Suprapubic skin (tissue), 4 donors: ENCODE data around the gene ZNF839. TPM values are rescaled to one million over a fixed set of nuclear protein-coding genes. Genes with fewer than 3 reads are reported as not detected.

ENCODE experiments used
- DNase-seq, 2 donors: peaks; one replicate each; pipeline ENCODE4 v3.0.0-alpha.2; 2019; ENCODE audit warnings: low spot score in 2 of 2
- H3K27ac ChIP-seq: fragments of 200-600 bp; sonication (generic); one replicate; pipeline ENCODE4 v1.5.1; 2019
- H3K27me3 ChIP-seq: fragments of 200-600 bp; sonication (generic); one replicate; pipeline ENCODE4 v1.5.1; 2019
- H3K36me3 ChIP-seq: fragments of 200-600 bp; sonication (generic); one replicate; pipeline ENCODE4 v1.5.1; 2019
- H3K4me1 ChIP-seq: fragments of 200-600 bp; sonication (generic); one replicate; pipeline ENCODE4 v1.5.1; 2019
- H3K4me3 ChIP-seq: fragments of 200-600 bp; sonication (generic); one replicate; pipeline ENCODE4 v1.5.1; 2019; ENCODE audit warnings: mild to moderate bottlenecking
- H3K9me3 ChIP-seq: fragments of 200-600 bp; sonication (generic); one replicate; pipeline ENCODE4 v1.5.1; 2019
- EP300 ChIP-seq: sonication (generic); formaldehyde crosslinking; IDR thresholded peaks from one replicate; pipeline ENCODE4 v1.6.1; 2017; ENCODE audit warnings: antibody characterized with exemption
- POLR2A ChIP-seq, 2 donors: fragments of 450-650 bp; IDR thresholded peaks; one replicate each; pipeline ENCODE4 v1.6.1; 2017; ENCODE audit warnings: antibody characterized with exemption in 2 of 2, mild to moderate bottlenecking in 2 of 2, moderate library complexity in 2 of 2
- POLR2AphosphoS5 ChIP-seq, 3 donors: sonication (generic); formaldehyde crosslinking; IDR thresholded peaks; one replicate each; pipeline ENCODE4 v1.6.1; 2017; ENCODE audit warnings: antibody characterized with exemption in 3 of 3
- WGBS: methylation state at CpG from one replicate; pipeline ENCODE4 v1.1.5; 2018; 5-methylcytosine and 5-hydroxymethylcytosine counted together
- total RNA-seq, 4 donors: library from RNA; depleted of rRNA; stranded (reverse); fragments of >200 nt; gene quantifications; one replicate each; pipeline ENCODE4 v1.1.0, GENCODE V29; 2016
- TF ChIP-seq, protein P1 (sequence below), 2 donors: fragments of 200-600 bp in 1 of 2; fragments of 450-650 bp in 1 of 2; sonication (generic) in 1 of 2; IDR thresholded peaks; one replicate each; pipeline ENCODE4 v1.5.1; 2016 to 2019; ENCODE audit warnings: antibody characterized with exemption in 2 of 2, mild to moderate bottlenecking in 1 of 2, moderate library complexity in 1 of 2

The ZNF839 gene
- total RNA-seq, 4 donors from 2014 or later, result 9.2 to 41.0 (median 17.7) TPM

DNA sequence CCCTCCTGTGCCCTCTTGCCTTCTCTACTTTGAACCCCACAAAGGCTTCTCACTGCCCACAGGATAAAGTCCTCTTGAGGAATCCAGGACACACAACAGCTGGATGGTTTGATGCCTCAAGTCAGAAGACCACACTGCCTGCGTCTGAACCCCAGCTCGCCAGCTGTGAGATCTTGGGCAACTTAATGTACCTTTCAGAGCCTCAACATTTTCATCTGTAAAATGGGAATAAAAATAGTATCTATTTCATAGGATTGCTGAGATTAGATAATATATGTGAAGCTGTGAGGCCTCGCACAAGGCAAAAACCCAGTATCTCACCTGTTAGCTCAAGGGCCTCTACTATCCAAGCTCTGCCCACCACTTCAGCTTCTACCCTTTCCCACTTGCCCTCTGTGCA lies 40.8 kb downstream of the ZNF839 start:
- 91% methylated on average over 3 of the region's 3 CpGs for WGBS
- no peak for DNase-seq
- H3K4me1 ChIP-seq, result peaks cover 28% of the 10 kb centered on the region
- H3K4me3 ChIP-seq, result no peak overlapping the region
- no peaks in the 10 kb centered on the region for H3K9me3 ChIP-seq
- TF ChIP-seq POLR2AphosphoS5 (IDR thresholded peaks at IDR 0.05) (no peak), EP300 (no peak), POLR2A (IDR thresholded peaks at IDR 0.05) (no peak)
- TF ChIP-seq, protein P1, sequence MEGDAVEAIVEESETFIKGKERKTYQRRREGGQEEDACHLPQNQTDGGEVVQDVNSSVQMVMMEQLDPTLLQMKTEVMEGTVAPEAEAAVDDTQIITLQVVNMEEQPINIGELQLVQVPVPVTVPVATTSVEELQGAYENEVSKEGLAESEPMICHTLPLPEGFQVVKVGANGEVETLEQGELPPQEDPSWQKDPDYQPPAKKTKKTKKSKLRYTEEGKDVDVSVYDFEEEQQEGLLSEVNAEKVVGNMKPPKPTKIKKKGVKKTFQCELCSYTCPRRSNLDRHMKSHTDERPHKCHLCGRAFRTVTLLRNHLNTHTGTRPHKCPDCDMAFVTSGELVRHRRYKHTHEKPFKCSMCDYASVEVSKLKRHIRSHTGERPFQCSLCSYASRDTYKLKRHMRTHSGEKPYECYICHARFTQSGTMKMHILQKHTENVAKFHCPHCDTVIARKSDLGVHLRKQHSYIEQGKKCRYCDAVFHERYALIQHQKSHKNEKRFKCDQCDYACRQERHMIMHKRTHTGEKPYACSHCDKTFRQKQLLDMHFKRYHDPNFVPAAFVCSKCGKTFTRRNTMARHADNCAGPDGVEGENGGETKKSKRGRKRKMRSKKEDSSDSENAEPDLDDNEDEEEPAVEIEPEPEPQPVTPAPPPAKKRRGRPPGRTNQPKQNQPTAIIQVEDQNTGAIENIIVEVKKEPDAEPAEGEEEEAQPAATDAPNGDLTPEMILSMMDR (IDR thresholded peaks at IDR 0.05), result no peak
- H3K27me3 ChIP-seq, result no peaks in the 10 kb centered on the region
- no peak overlapping the region for H3K27ac ChIP-seq
- H3K36me3 ChIP-seq, result peaks cover 36% of the 10 kb centered on the region

DNA sequence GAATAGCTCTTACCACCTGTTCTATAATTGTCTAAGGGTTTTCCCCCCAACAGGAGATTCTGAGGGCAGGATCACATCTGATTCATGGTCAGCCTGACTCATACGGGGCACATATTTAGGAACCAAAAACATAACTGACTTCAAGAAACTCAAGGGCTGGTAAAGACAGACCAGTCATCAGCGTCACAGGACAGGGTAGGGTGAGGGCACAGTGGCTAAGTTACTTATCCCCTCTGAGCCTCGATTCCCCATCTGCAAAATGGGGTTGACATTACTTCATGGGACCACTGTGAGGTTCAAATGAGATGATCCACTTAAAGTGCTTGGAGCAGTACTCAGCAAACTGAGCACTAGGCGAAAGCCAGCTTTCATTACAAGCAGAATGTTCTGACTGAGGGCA lies 42.5 kb downstream of the ZNF839 start:
- no peaks in the 10 kb centered on the region for H3K9me3 ChIP-seq
- no peak for DNase-seq
- peak overlapping the region; percentile 88 for H3K4me3 ChIP-seq
- peaks cover 28% of the 10 kb centered on the region for H3K4me1 ChIP-seq
- H3K27ac ChIP-seq, result peak overlapping the region; percentile 91
- WGBS, result 7% methylated on average over 4 of the region's 4 CpGs
- H3K36me3 ChIP-seq, result peaks cover 20% of the 10 kb centered on the region
- no peaks in the 10 kb centered on the region for H3K27me3 ChIP-seq
- TF ChIP-seq POLR2AphosphoS5 (IDR thresholded peaks at IDR 0.05), result no peak
- TF ChIP-seq EP300, result no peak
- TF ChIP-seq POLR2A (IDR thresholded peaks at IDR 0.05), result no peak
- TF ChIP-seq, protein P1 (IDR thresholded peaks at IDR 0.05), result no peak

DNA sequence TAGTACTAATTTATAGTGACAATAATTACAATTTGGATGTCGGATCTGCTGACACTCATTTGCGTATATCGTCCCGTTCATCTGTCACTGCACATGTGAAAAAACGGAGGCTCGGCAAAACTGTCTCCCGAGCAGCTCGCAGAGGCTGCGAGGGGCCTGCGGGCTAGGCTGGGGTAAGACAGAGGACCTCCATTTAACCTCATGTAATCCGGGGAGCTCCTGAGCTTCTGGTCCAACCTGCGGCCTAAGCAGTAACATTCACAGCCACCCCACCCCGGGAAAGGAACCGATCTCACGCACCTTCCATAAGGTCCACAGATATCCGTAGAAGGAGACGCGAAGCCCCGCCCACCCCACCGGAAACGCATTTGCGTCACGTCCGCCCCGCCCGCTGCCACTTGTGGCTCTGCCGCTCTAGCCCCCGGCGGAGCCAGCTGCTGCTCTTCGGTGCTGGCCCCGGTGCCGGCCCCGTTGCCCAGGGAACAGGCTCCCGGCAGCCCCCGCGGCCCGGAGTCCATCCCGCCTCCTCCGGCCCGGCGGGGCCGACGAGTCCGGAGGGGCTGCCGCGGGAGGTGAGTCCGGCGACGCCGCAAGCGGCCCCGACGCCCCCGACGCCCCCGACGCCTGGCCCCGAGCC lies 43.1 kb downstream of the ZNF839 start, which contains the start of the genes CINP and TECPR2:
Gene CINP (minus strand): TSS at position 346 of the 637 bp plus-strand sequence. CDS start 39 bp downstream, at position 307.
Gene TECPR2 (plus strand): TSS at position 397 of the 637 bp plus-strand sequence. CDS start 13,781 bp downstream, outside the sequence.
- WGBS, result under 1% methylated on average over 21 of the region's 58 CpGs
- TF ChIP-seq EP300 (no peak), POLR2A (IDR thresholded peaks at IDR 0.05) (peak in 1 of 2 donors; percentile 69), POLR2AphosphoS5 (IDR thresholded peaks at IDR 0.05) (peak in 1 of 3 donors; percentile 37)
- H3K27me3 ChIP-seq, result no peaks in the 10 kb centered on the region
- no peaks in the 10 kb centered on the region for H3K9me3 ChIP-seq
- H3K36me3 ChIP-seq, result peaks cover 15% of the 10 kb centered on the region
- peak within 1 kb of the TSS; percentile 91 for H3K27ac ChIP-seq
- DNase-seq, result peak; percentile 99
- peaks cover 28% of the 10 kb centered on the region for H3K4me1 ChIP-seq
- peak within 1 kb of the TSS; percentile 88 for H3K4me3 ChIP-seq

DNA sequence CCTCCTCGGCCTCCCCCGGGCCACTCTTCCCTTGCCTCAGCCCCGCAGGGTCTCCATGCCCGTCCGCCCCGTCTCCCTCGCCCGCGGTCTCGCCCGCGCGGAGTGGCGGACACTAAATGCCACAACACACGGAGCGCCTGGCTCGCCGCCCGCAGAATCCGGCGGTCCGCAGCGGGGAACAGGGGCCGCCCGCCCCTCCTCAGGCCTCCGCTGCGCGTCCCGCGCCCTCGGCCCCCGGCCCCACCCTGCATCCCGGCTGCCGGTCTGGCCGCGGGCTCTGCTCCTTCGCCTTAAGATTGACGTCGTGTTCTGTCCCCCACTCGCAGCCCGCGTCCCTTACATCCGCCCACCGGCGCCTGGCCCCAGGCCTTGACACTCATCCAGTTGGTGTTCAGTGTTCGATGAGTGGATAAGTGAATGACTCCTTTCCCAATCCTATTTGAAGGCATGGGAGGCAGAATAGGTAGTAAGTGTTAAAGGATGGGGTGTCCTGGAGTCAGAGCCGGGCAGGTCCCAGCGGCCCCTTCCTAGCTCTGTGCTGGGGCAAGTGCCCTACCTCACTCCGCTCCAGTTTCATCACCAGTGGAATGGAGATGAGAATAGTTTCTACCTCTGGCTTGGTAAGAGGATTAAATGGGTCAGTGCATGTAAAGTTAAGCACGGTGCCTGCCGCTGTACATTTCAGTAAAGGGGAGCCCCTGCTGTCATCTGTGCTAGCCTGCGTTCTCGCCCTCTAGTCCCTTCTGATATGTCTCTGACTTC lies 43.8 kb downstream of the ZNF839 start:
- WGBS, result 8% methylated on average over 15 of the region's 53 CpGs
- DNase-seq, result peak in 1 of 2 donors; percentile 83
- Histone ChIP-seq H3K9me3 (no peaks in the 10 kb centered on the region), H3K27ac (peak overlapping the region; percentile 91), H3K4me1 (peaks cover 28% of the 10 kb centered on the region), H3K27me3 (no peaks in the 10 kb centered on the region), H3K36me3 (peaks cover 8% of the 10 kb centered on the region), H3K4me3 (peak overlapping the region; percentile 88)
- TF ChIP-seq EP300, result no peak

DNA sequence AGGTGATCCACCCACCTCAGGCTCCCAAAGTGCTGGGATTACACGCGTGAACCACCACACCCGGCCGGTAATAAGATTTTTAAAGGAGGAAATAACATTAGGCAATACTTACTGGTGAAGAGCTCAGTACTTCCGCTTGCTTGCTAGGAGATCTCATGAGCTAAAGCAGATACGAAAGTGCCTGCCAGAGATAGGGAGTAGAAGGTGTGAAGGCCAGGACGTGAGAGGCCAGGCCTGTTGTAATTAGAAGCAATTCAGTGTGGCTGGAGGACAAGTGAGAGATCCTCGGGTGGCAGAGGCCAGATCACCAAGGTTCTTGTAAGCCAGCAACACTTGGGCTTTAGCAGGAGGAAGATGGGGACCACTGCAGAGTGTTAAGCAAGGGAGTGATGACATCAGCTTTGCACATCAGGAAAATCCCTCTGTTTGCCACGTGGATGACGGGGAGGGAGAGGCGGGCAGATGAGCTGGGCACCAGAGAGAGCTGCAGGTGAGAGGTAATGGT lies 50.8 kb downstream of the ZNF839 start:
- Histone ChIP-seq H3K4me3 (no peak overlapping the region), H3K27ac (no peak overlapping the region), H3K9me3 (no peaks in the 10 kb centered on the region), H3K27me3 (no peaks in the 10 kb centered on the region), H3K4me1 (no peaks in the 10 kb centered on the region), H3K36me3 (no peaks in the 10 kb centered on the region)
- DNase-seq, result no peak
- 75% methylated on average over 11 of the region's 11 CpGs for WGBS
- TF ChIP-seq EP300, result no peak
- no peak for TF ChIP-seq POLR2AphosphoS5 (IDR thresholded peaks at IDR 0.05)
- no peak for TF ChIP-seq POLR2A (IDR thresholded peaks at IDR 0.05)
- TF ChIP-seq, protein P1 (IDR thresholded peaks at IDR 0.05), result no peak

DNA sequence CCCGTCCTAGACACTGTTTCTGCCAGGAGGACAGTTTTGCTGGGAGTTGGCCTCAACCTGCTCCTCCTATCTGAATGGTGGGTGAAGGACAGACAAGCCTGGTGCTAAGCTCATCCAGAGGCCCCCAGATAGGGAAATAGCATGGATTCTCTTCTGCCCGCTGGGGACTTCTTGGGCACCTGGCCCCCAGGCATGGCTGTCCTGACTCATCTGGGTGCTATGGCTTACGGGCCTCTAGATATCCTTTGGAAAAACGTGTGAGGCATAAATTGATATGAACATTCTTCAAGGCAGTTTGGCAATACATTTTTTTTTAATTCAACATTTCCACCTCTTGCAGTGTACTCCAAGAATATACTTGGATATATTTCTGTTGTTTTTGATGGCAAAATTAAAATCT lies 51.8 kb downstream of the ZNF839 start:
- TF ChIP-seq EP300, result no peak
- TF ChIP-seq, protein P1 (IDR thresholded peaks at IDR 0.05), result no peak
- no peak for TF ChIP-seq POLR2A (IDR thresholded peaks at IDR 0.05)
- TF ChIP-seq POLR2AphosphoS5 (IDR thresholded peaks at IDR 0.05), result no peak
- 81% methylated on average over 4 of the region's 4 CpGs for WGBS
- Histone ChIP-seq H3K27me3 (no peaks in the 10 kb centered on the region), H3K4me1 (no peaks in the 10 kb centered on the region), H3K36me3 (no peaks in the 10 kb centered on the region), H3K9me3 (no peaks in the 10 kb centered on the region), H3K27ac (no peak overlapping the region), H3K4me3 (no peak overlapping the region)
- no peak for DNase-seq
